C4-2B (cell line): ENCODE measurements around the gene PGS1.

ENCODE experiments used
- H3K27ac ChIP-seq: fragments of 450-650 bp; 2 replicates; pipeline ENCODE4 v1.5.1; 2017
- ZFX ChIP-seq: fragments of 450-650 bp; IDR thresholded peaks from 2 replicates; pipeline ENCODE4 v1.6.1; 2017
- TF ChIP-seq, protein P1 (sequence below): fragments of 450-650 bp; conservative IDR thresholded peaks from 2 replicates; pipeline ENCODE4 v1.5.1; 2017; ENCODE audit warnings: mild to moderate bottlenecking

PGS1 gene

DNA sequence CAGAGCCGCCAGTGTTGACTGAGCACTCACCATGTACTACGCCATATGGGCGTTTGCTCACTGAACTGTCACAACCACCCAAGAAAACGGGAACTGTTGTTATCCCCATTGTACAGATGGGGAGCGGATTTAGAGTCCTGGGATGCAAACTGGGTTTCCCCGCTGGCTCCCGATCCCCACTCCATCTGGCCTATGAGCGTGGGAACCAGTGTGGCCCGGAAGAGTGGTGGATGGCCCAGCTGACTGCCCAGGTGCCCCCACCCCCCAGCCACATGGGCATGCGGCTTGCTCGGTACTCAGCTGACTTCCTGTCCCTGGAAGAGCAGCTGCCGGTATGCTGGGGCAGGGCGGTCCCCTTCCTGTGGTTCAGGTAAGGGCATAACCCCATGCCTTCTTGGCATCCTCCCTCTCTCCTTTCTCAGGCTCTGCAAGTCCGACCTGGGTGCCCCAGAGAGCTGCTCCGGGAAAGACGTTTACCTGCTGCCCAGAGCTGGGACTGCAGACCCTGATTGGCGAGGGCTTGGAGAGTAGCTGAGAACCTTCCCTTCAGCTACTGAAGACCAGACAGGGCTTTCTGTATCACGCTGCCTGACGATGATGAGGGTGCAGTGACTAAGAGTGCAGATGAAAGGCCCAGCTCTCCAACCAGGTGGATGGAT lies 34.8 kb upstream of the PGS1 start:
- TF ChIP-seq, protein P1, sequence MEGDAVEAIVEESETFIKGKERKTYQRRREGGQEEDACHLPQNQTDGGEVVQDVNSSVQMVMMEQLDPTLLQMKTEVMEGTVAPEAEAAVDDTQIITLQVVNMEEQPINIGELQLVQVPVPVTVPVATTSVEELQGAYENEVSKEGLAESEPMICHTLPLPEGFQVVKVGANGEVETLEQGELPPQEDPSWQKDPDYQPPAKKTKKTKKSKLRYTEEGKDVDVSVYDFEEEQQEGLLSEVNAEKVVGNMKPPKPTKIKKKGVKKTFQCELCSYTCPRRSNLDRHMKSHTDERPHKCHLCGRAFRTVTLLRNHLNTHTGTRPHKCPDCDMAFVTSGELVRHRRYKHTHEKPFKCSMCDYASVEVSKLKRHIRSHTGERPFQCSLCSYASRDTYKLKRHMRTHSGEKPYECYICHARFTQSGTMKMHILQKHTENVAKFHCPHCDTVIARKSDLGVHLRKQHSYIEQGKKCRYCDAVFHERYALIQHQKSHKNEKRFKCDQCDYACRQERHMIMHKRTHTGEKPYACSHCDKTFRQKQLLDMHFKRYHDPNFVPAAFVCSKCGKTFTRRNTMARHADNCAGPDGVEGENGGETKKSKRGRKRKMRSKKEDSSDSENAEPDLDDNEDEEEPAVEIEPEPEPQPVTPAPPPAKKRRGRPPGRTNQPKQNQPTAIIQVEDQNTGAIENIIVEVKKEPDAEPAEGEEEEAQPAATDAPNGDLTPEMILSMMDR = no peak
- TF ChIP-seq ZFX = no peak
- no peak overlapping the region for H3K27ac ChIP-seq

DNA sequence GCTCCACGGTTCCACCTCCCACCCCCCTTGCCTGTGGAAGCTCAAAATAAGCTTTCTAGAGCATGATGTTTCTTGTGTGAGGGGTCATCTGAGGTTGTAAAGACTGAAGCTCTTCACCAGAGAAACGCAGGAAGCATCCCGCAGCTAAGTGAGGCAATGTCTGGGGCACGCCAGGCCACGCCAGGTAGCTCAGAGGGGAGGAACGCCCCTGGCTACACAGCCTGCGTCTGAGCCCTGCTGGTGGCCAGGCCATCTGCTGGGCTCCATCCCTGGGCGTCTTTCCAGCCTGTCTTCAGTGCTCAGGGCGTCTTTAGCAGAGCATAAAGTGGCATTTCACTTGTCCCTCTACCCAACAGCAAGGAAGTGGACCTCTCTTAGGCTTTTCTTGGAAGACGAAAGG lies 33.8 kb upstream of the PGS1 start:
- TF ChIP-seq, protein P1 = no peak
- TF ChIP-seq ZFX = no peak
- no peak overlapping the region for H3K27ac ChIP-seq

DNA sequence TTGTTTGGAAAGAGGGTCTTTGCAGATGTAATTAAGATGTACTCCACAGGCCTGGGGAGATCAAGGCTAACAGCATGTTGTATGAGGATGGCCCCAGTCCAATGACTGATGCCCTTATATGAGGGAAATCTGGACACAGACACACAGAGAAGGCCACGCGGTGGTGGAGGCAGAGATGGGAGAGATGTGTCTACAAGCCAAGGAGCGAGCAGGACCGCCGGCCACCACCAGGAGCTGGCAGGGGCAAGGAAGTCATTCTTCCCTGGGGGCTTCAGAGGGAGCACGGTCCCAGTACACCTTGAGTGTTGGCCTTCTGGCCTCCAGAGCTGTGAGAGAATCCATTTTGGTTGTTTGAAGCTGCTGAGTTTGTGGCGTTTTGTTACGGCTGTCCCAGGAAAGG lies 33.3 kb upstream of the PGS1 start:
- TF ChIP-seq, protein P1 = no peak
- TF ChIP-seq ZFX = no peak
- no peak overlapping the region for H3K27ac ChIP-seq

DNA sequence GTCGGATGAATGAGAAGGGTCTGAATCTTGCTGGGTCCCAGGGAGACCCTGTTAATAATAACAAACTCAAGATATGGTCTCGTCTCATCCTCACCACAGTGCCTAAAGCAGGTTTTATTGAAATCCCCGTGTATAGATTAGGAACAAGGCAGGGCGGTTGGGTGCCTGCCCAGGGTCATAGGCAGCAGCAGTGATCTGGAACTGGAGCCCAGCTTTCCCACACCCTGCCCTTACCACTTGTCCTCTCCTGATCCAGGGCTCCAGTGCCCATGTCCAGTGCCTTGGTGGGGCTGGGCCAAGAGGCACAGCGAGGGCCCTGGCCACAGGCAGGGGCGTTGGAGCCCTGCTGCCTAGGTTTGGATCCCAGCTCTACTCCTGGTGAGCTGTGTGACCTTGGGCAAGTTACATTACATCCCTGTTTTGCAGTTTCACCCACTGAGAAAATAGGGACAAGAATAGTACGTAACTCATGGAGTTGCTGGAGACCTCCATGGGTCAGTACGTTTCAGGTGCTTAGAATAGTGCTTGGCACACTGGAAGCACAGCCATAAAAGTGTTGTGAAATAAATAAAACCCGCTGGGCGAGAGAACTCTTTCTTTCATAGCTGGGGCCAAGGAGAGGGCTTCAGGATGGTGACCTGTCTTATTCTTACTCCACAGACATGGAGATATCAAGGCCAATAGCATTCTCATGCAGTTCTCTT lies 32.5 kb upstream of the PGS1 start:
- no peak for TF ChIP-seq ZFX
- TF ChIP-seq, protein P1 = no peak
- no peak overlapping the region for H3K27ac ChIP-seq

DNA sequence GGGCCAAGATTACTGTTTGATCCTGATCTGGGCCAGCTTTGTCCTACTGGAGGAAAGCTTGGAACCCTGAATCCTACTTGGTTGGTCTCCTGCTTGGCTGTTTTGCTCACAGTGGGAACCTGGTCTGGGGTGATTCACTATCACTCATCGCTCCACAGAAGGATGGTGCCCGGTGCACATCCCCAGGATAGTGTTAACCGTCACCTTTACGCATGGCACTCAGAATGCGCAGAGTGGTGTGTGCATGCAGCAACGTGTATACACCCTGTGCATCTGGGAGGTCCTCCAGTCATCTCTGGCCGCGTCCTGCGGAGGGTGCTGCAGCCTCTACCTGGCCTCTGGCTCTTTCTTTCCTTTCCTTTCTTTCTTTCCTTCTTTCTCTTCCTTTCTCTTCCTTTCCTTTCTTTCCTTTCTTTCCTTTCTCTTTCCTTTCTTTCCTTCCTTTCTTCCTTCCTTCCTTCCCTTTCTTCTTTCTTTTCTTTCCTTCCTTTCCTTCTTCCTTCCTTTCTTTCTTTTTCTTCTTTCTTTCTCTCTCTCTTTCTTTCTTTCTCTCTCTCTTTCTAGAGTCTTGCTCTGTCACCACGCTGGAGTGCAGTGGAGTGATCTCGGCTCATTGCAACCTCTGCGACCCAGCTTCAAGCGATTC lies 31.7 kb upstream of the PGS1 start:
- TF ChIP-seq, protein P1 = no peak
- H3K27ac ChIP-seq = no peak overlapping the region

DNA sequence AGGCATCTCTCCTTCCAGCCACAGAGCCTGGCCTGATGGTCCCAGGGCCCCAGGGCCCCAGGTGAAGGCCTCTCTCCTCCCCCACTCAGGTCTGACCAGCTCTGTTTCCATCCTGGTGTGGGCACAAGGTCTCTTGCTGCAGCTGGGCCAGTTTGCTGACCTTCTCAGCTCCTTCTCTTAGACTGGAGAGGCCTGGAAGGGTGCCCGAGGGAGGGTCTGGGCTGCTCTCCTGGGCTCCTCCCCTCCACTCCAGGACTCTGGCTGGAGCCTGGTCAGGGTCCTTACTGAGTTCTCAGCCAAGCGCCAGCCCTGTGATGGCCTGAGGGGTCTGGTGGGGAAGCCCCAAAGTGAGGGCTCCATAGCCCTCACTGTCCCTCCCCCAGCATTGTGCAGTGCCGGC lies 31.0 kb upstream of the PGS1 start:
- TF ChIP-seq ZFX = no peak
- TF ChIP-seq, protein P1 = no peak
- no peak overlapping the region for H3K27ac ChIP-seq
